Activated CD4-positive, alpha-beta T cell treated with anti-CD3 and anti-CD28 coated beads for 36 hours (primary cell): ENCODE measurements around the gene RDH13. TPM values are rescaled to one million over a fixed set of nuclear protein-coding genes. Genes with fewer than 3 reads are reported as not detected.

Source experiments
- ATAC-seq: fragments of 200-7000 bp; cut with Tn5 transposase; one replicate; pipeline ENCODE4 v1.10.0; 2021; ENCODE audit warnings: mild to moderate bottlenecking, moderate library complexity
- CTCF ChIA-PET: fragments of 350-600 bp; sonication (Branson Sonifier 250); formaldehyde crosslinking; loops from one replicate; lab custom pipeline; 2021; ENCODE audit warnings: antibody characterized with exemption; lab: Charles Lee
- POLR2A ChIA-PET: fragments of 350-600 bp; sonication (Branson Sonifier 250); formaldehyde crosslinking; loops from one replicate; lab custom pipeline; 2021; ENCODE audit warnings: antibody characterized with exemption, inconsistent platforms; lab: Charles Lee
- DNase-seq: peaks from one replicate; pipeline ENCODE4 v3.0.0-alpha.2; 2020
- H3K27ac Mint-ChIP-seq: one replicate; pipeline ENCODE4 v1.8.0; 2021; ENCODE audit warnings: mixed read lengths
- H3K27me3 Mint-ChIP-seq: one replicate; pipeline ENCODE4 v1.8.0; 2021; ENCODE audit warnings: mixed read lengths
- H3K36me3 Mint-ChIP-seq: one replicate; pipeline ENCODE4 v1.8.0; 2021; ENCODE audit warnings: low read depth, mixed read lengths
- H3K4me1 Mint-ChIP-seq: one replicate; pipeline ENCODE4 v1.8.0; 2021; ENCODE audit warnings: mixed read lengths
- H3K4me3 Mint-ChIP-seq: one replicate; pipeline ENCODE4 v1.8.0; 2021; ENCODE audit warnings: mild to moderate bottlenecking, moderate library complexity, mixed read lengths
- H3K9me3 Mint-ChIP-seq: one replicate; pipeline ENCODE4 v1.8.0; 2021; ENCODE audit warnings: low read depth, mixed read lengths
- intact Hi-C, 2 experiments: fragments of 100-400 bp; cut with DNase I in 1 of 2; cut with micrococcal nuclease in 1 of 2; formaldehyde crosslinking; loops; one replicate each; pipeline versions ENCODE4 v1.14.2 to v1.15.1; 2022 to 2024; cut with DNase I, micrococcal nuclease
- total RNA-seq, 2 experiments: library from RNA; stranded (reverse); gene quantifications; one replicate each; pipeline ENCODE4 v1.2.3, GENCODE V29; 2021

The RDH13 gene
- total RNA-seq, 2 experiments from 2014 or later: 11.9 to 12.8 TPM

DNA sequence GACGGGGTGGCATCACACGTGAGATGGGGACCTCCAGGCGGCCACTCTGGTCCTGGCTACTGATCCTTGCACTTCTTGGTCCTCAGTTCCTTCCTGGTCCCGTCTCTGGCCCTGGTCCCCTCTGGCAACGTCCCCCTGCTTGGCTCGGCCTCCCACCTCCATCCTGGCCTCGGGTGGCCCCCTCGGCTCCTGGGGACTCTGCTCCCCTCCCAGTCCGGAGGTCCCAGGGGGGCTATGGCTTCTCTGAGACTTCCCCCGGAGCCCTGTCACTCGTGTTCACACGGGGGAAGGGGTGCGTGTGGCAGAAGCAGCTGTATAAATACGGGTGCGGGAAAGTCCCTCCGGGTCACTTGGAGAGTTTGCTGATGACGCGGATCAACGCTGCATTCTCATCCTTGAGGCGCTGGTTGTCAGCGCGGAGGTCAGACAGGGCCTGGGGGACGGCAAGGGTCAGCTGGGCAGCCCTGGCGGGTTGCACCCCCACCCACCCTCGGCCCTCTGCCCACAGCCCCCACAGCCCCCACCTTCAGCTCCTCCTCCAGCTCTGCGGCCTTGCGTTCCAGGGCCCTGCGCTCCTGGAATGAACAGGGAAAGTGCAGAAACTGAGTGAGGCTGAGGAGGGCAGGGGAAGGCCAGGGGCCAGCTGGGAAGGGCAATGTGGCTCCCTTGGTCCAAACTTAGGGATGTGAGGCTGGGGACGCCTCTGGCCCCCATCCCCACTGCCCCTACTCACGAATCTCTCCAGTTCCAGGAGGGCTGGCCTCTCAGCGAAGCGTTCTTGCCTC lies 28.4 kb upstream of the RDH13 start:
- peaks cover 38% of the 10 kb centered on the region for H3K36me3 Mint-ChIP-seq
- intact Hi-C loops: no loop called here
- no peak for ATAC-seq
- ChIA-PET CTCF (no interaction called here), POLR2A (interaction anchor here (0.6 kb wide), 1 partner anchor 62 kb away, joined by 7 read pairs; no protein-coding TSS in a partner anchor)
- no peaks in the 10 kb centered on the region for H3K9me3 Mint-ChIP-seq
- H3K27ac Mint-ChIP-seq: no peak overlapping the region
- H3K27me3 Mint-ChIP-seq: peaks cover 16% of the 10 kb centered on the region
- H3K4me1 Mint-ChIP-seq: peaks cover 16% of the 10 kb centered on the region
- no peak for DNase-seq
- H3K4me3 Mint-ChIP-seq: no peak overlapping the region

DNA sequence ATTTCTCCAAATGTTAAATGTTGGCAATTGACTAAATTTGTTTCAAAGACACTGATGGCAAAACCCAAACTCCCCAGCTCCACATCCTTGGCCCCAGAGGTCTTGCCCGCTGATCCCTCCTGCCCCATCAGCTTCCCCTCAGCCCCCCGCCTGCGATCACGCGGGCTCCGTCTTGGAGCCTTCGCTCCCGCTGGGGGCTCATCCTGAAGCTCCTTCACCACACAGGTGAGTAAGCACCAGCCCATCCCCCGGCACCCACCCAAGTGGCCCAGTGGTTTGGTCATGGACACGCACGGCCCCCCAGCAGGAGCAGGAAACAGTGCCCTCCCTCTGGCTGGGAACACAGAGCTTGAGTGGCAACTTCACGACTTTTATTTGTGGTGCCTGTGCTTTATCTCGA lies 27.6 kb upstream of the RDH13 start:
- POLR2A ChIA-PET: interaction anchor here (0.6 kb wide), 1 partner anchor 63 kb away, joined by 7 read pairs; no protein-coding TSS in a partner anchor
- H3K4me1 Mint-ChIP-seq: peaks cover 16% of the 10 kb centered on the region
- H3K36me3 Mint-ChIP-seq: peaks cover 38% of the 10 kb centered on the region
- CTCF ChIA-PET: interaction anchor here (3.2 kb wide), 1 partner anchor 70 kb away, joined by 16 read pairs; no protein-coding TSS in a partner anchor
- ATAC-seq (no peak), DNase-seq (no peak)
- H3K27ac Mint-ChIP-seq: no peak overlapping the region
- H3K4me3 Mint-ChIP-seq: no peak overlapping the region
- intact Hi-C loops: no loop called here
- H3K9me3 Mint-ChIP-seq: no peaks in the 10 kb centered on the region
- H3K27me3 Mint-ChIP-seq: peaks cover 21% of the 10 kb centered on the region

DNA sequence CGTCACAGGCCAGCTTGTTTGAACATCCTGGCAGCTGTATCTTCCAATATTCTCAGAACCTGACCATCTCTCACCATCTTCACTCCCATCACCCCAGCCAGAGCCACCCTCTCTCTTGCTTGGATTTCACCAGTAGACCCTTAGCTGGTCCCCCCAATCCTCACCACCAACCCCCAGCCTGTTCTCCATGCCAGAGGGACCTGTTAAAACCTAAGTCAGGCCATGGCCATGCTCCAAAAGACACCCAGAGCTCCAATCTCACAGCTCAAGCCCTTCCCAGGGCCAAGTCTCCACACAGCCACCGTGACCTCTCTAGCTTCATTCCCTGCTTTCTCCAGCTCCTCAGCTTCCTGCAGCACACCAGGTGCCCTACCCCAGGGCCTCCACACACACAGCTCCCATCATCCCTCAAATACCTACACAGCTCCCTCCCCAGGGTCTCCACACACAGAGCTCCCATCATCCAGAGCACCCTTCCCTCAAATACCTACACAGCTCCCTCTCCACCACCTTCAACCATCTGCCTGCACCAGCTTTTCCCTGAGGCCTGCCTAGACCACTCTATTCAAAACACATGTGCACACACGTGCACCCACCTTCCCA lies 26.5 kb upstream of the RDH13 start:
- ChIA-PET POLR2A (interaction anchor here (0.5 kb wide), 1 partner anchor 70 kb away, joined by 3 read pairs; no protein-coding TSS in a partner anchor), CTCF (interaction anchor here (0.5 to 3.2 kb wide), 6 partner anchors 10 to 688 kb away, joined by 3 to 16 read pairs (median 3); partner anchors contain the start of gene TNNI3)
- H3K27me3 Mint-ChIP-seq: peaks cover 27% of the 10 kb centered on the region
- ATAC-seq (no peak), DNase-seq (no peak)
- peaks cover 16% of the 10 kb centered on the region for H3K4me1 Mint-ChIP-seq
- H3K4me3 Mint-ChIP-seq: no peak overlapping the region
- H3K36me3 Mint-ChIP-seq: peaks cover 33% of the 10 kb centered on the region
- intact Hi-C loops: no loop called here
- no peak overlapping the region for H3K27ac Mint-ChIP-seq
- H3K9me3 Mint-ChIP-seq: no peaks in the 10 kb centered on the region

DNA sequence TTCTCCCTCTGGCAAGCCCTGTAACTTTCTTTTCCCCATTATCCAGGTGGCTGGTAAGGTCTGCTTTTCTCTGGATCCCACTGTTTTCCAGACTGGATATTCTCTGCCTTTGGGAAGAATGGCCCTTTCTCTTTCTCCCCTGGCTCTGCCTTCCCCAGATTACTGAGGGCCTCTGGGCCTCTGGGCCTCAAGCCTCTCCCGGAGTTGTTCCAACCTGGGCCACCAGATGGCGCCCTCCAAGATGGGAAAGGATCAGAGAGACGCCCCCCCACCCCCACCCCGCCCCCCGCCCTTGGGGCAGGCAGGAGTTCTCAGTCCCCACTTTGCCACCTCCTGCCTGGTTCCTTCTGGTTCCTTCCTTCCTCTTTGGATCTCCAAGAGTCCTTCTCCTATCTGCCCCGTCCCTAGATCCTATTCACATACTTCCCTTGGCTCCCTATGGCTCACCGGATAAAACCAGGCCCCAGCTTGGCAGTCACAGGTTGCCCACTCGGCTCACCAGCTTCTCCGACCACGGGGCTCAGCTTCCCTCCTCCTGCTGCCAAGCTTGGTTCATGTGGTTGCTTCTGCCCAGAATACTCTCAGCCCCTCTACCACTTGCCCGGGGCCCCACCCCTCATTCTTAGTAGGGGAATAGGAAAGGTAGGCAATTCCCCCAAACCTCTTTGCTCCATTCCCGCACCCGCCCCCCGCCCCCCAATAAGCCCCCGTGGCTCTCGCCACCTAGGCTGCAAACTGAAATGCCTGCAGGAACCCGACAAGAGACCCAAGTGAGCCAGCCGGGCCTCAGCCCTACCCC lies 25.8 kb upstream of the RDH13 start:
- peaks cover 16% of the 10 kb centered on the region for H3K4me1 Mint-ChIP-seq
- no peaks in the 10 kb centered on the region for H3K9me3 Mint-ChIP-seq
- H3K36me3 Mint-ChIP-seq: peaks cover 33% of the 10 kb centered on the region
- intact Hi-C loops: loop anchor here in 1 of 2 experiments (1.0 kb wide), 1 partner anchor 28 kb away; no protein-coding TSS in a partner anchor
- peak; percentile 89 for DNase-seq
- no peak overlapping the region for H3K27ac Mint-ChIP-seq
- no peak overlapping the region for H3K4me3 Mint-ChIP-seq
- peaks cover 31% of the 10 kb centered on the region for H3K27me3 Mint-ChIP-seq
- POLR2A ChIA-PET: interaction anchor here (0.6 kb wide), 1 partner anchor 72 kb away, joined by 3 read pairs; no protein-coding TSS in a partner anchor
- CTCF ChIA-PET: interaction anchor here (0.5 to 3.2 kb wide), 10 partner anchors 9 to 481 kb away, joined by 3 to 16 read pairs (median 4); partner anchors contain the start of genes KMT5C, PPP1R12C and RDH13
- ATAC-seq: peak; percentile 51

DNA sequence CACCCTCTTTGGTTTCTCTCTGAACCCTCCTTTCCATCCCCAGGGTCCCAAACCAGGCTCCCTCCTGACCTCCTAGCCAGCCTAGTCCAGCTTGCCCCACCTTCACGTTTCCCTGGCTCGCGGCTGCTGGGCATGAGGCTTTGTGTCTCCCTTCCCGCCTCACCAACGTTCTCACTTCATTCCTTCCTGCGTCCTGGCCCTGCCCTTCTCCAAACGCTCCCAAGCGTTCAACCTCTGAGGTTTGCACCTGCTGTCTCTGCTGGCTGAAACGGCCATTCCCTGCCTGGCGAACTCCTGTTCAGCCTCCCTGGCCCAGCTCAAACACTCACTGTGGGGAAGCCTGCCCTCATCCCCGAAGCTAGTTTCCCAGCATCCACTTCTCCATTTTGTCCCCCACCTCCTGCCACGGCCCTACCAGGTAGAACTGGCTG lies 25.1 kb upstream of the RDH13 start:
- Mint-ChIP-seq H3K4me1 (peaks cover 16% of the 10 kb centered on the region), H3K27me3 (peaks cover 34% of the 10 kb centered on the region), H3K9me3 (no peaks in the 10 kb centered on the region), H3K36me3 (peaks cover 33% of the 10 kb centered on the region), H3K27ac (no peak overlapping the region), H3K4me3 (no peak overlapping the region)
- intact Hi-C loops: loop anchor here in 1 of 2 experiments (1.0 kb wide), 1 partner anchor 28 kb away; no protein-coding TSS in a partner anchor
- CTCF ChIA-PET: interaction anchor here (0.7 to 3.2 kb wide), 9 partner anchors 9 to 482 kb away, joined by 3 to 16 read pairs (median 4); partner anchors contain the start of genes KMT5C, PPP1R12C and RDH13
- ATAC-seq: no peak
- DNase-seq: no peak
- POLR2A ChIA-PET: interaction anchor here (0.6 kb wide), 1 partner anchor 73 kb away, joined by 3 read pairs; no protein-coding TSS in a partner anchor

DNA sequence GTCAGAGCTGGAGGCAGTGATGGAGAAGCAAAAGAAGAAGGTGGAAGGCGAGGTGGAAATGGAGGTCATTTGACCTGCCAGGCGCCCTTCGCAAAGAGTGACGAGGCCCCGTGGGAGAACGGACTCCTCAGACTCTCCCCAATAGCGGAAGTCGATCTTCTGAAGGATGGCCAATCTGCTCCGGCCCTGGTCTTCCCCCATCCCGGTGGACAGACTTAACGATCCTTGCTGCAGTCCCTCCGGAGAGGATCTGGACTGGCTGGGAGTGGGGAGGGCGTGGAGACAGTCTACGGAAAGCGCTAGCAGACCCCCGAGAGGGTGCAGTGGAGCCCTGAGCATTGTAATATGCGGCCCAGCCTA lies 24.6 kb upstream of the RDH13 start:
- no peak for DNase-seq
- intact Hi-C loops: no loop called here
- ChIA-PET POLR2A (no interaction called here), CTCF (interaction anchor here (0.9 to 3.2 kb wide), 4 partner anchors 8 to 251 kb away, joined by 3 to 16 read pairs (median 6); partner anchors contain the start of genes KMT5C and PPP1R12C)
- peaks cover 1% of the 10 kb centered on the region for H3K9me3 Mint-ChIP-seq
- ATAC-seq: no peak
- peaks cover 19% of the 10 kb centered on the region for H3K4me1 Mint-ChIP-seq
- no peak overlapping the region for H3K27ac Mint-ChIP-seq
- H3K4me3 Mint-ChIP-seq: peak overlapping the region; percentile 19
- H3K36me3 Mint-ChIP-seq: peaks cover 30% of the 10 kb centered on the region
- H3K27me3 Mint-ChIP-seq: peaks cover 39% of the 10 kb centered on the region

DNA sequence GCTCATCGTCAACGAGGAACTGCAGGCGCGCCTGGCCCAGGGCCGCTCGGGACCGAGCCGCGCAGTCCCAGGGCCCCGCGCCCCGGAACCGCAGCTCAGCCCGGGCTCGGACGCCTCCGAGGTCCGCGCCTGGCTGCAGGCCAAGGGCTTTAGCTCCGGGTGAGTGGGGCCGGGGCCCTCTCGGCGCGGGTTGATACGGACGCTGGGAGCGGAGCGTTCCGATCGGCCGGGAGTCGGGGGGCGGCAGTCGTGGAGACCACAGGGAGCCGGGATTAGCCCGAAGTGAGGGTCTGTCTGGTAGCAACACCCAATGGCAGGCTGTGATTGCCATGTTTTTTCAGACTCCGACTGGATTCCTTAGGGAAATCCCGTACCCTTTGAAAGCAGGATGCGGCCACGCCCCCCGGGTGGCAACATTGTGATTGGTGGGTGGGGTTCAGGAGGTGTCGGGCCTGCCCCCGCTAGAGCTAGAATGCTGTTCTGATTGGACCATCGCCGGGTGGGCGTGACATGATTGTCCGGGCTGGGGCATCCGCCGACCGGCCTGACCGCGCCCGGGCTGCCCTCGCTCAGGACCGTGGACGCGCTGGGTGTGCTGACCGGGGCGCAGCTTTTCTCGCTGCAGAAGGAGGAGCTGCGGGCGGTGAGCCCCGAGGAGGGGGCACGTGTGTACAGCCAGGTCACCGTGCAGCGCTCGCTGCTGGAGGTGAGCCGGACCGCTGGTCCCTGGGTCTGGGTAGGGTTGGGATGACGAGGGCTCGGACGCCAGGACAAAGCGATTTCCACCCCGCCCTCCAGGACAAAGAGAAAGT lies 24.0 kb upstream of the RDH13 start:
- H3K4me3 Mint-ChIP-seq: peak overlapping the region; percentile 19
- H3K27me3 Mint-ChIP-seq: peaks cover 44% of the 10 kb centered on the region
- ATAC-seq (peak; percentile 66), DNase-seq (peak; percentile 71)
- intact Hi-C loops: no loop called here
- ChIA-PET POLR2A (no interaction called here), CTCF (interaction anchor here (1.0 to 1.7 kb wide), 3 partner anchors 8 to 417 kb away, joined by 3 to 7 read pairs (median 4); partner anchors contain the start of gene PPP1R12C)
- H3K9me3 Mint-ChIP-seq: peaks cover 2% of the 10 kb centered on the region
- H3K27ac Mint-ChIP-seq: no peak overlapping the region
- H3K36me3 Mint-ChIP-seq: peaks cover 30% of the 10 kb centered on the region
- peaks cover 22% of the 10 kb centered on the region for H3K4me1 Mint-ChIP-seq

DNA sequence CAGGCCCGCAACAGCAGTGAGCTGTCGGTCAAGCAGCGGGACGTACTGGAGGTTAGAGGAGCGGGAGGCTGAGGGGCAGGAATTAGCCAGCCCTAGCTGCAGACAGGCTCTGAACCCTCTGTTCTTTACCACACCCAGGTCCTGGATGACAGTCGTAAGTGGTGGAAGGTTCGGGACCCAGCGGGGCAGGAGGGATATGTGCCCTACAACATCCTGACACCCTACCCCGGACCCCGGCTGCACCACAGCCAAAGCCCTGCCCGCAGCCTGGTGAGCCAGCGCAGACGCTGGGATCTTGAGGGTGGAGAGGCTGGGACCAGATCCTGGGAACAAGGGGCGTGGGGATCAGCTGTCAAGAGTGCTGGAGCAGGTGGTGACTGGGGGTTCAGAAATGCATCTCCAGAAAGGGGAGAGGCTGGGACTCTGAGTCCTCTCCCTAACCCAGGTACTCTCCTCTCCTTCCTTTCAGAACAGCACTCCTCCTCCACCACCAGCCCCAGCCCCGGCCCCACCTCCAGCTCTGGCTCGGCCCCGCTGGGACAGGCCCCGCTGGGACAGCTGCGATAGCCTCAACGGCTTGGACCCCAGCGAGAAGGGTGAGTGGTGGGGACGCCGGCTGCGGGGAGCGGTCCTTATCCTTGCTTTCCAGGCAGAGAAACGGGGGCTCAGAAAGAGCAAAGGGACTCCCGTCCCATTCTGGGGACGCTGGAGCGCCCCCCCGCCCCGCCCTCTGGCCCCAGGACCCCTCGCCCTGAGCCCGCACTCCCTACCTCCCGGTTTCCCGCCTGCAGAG lies 23.2 kb upstream of the RDH13 start:
- peaks cover 46% of the 10 kb centered on the region for H3K27me3 Mint-ChIP-seq
- CTCF ChIA-PET: interaction anchor here (1.0 to 1.2 kb wide), 2 partner anchors 7 to 418 kb away, joined by 3 to 4 read pairs; no protein-coding TSS in a partner anchor
- ATAC-seq (no peak), DNase-seq (no peak)
- intact Hi-C loops: no loop called here
- POLR2A ChIA-PET: no interaction called here
- no peak overlapping the region for H3K27ac Mint-ChIP-seq
- peaks cover 2% of the 10 kb centered on the region for H3K9me3 Mint-ChIP-seq
- peaks cover 30% of the 10 kb centered on the region for H3K36me3 Mint-ChIP-seq
- H3K4me1 Mint-ChIP-seq: peaks cover 24% of the 10 kb centered on the region
- no peak overlapping the region for H3K4me3 Mint-ChIP-seq

DNA sequence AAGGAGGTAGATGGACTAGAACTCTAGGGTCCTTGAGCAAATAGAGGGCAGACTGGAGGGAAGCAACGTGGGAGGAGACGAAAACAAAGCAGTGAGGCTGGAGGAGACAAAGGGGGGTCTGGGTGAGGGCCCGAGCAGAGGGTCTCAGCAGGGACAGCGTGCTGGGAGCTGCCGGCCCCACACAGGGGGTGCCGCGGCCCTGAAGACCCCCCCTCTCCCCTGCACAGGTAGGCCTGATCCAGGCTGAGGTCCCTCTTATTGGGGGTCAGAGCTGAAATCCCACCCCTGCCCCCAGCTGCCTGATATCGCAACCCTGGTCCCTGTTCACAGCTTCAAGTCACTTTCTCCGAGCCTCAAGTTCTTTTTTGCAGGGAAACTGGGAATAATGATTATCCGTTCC lies 21.5 kb upstream of the RDH13 start:
- POLR2A ChIA-PET: no interaction called here
- intact Hi-C loops: loop anchor here in 1 of 2 experiments (5.0 kb wide), 1 partner anchor 78 kb away; no protein-coding TSS in a partner anchor
- ATAC-seq (no peak), DNase-seq (no peak)
- Mint-ChIP-seq H3K27me3 (peaks cover 59% of the 10 kb centered on the region), H3K27ac (no peak overlapping the region), H3K36me3 (peaks cover 18% of the 10 kb centered on the region), H3K4me1 (peaks cover 37% of the 10 kb centered on the region), H3K4me3 (no peak overlapping the region), H3K9me3 (peaks cover 2% of the 10 kb centered on the region)
- CTCF ChIA-PET: interaction anchor here (0.5 kb wide), 1 partner anchor 1482 kb away, joined by 3 read pairs; no protein-coding TSS in a partner anchor
